DND-41 (cell line): Measurements from ENCODE around the gene DEPP1.

Experiments
- CTCF ChIP-seq: IDR thresholded peaks from 2 replicates; pipeline ENCODE4 v1.5.1; 2012; ENCODE audit warnings: borderline replicate concordance, low read length, moderate library complexity, mild to moderate bottlenecking; ENCODE audit not compliant: poor library complexity, severe bottlenecking; ENCODE audit errors: extremely low read depth
- EZH2 ChIP-seq: IDR thresholded peaks from 3 replicates; pipeline ENCODE4 v1.6.1; 2012; ENCODE audit warnings: borderline replicate concordance, low read depth, mild to moderate bottlenecking, moderate library complexity, low read length, inconsistent platforms; ENCODE audit not compliant: severe bottlenecking

- TF ChIP-seq CTCF (no peak), EZH2 (no peak)
These were observed 8.8 kb downstream of the DEPP1 start for GRCh38 chr10:44969854-44970253.
